Limb (tissue), 2 donors: Measurements from ENCODE around the gene ZBTB21.
"Not testable (repeated sequence)": the region's sequence is repeated elsewhere in the genome, so short reads cannot be mapped to it uniquely, and the experiment has no call there.

Experiments used
- DNase-seq, 2 donors: peaks; one replicate each; pipeline ENCODE4 v3.0.0-alpha.2; 2016; ENCODE audit errors: extremely low spot score in 2 of 2

ZBTB21 gene

GRCh38 chr21:41953831-41954653, 56.1 kb downstream of the ZBTB21 start, which contains the start of gene C2CD2:
C2CD2 (minus strand) TSS chr21:41954018; CDS start chr21:41953648, 370 bp downstream.
- peak; percentile 37 to 70 for DNase-seq

- DNase-seq, result peak in 1 of 2 donors; percentile 53
Measured at GRCh38 chr21:41953249-41953830, 56.8 kb downstream of the ZBTB21 start.

GRCh38 chr21:41952568-41953248, 57.5 kb downstream of the ZBTB21 start:
- DNase-seq, result no peak

DNA sequence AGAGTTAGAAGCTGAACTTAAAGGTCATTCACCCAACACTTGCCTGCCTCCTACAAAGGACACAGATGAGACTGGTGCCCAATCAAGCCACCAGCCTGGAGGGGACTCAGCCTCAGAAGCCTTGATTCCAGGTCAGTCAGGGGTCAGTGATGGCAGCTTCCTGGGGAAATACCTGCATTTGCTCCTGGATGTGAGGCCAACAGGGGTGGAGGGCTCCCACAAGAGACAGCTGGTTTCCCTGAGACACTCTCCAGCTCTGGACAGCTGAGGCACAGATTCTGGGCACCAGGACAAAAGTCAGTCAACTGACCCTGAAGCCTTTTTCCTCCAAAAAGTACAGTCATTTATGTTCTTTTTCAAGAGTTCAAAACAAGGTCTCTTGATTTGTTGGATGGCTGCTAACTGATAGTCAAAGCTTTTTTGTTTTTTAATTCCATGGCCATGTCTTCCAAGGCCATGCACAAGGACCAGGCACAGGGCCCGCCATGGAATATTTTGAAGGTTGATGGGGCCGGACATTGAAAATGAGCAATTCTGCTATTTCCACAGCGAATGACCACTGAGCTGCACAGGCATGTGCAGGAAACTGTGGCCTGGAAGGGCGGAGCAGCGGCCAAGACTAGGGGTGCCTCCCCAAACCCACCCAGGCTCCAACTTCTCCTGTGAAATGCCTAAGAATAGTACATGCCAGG, 58.1 kb downstream of the ZBTB21 start:
- no peak for DNase-seq

GRCh38 chr21:41950941-41951351, 59.2 kb downstream of the ZBTB21 start:
- no peak for DNase-seq

DNA sequence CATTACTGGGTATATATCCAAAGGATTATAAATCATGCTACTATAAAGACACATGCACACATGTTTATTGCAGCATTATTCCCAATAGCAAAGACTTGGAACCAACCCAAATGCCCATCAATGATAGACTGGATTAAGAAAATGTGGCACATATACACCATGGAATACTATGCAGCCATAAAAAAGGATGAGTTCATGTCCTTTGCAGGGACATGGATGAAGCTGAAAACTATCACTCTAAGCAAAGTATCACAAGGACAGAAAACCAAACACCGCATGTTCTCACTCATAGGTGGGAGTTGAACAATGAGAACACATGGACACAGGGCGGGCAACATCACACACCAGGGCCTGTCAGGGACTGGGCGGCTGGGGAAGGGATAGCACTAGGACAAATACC, 60.5 kb downstream of the ZBTB21 start:
- DNase-seq, result not testable (repeated sequence)

- DNase-seq, result no peak
Measured at GRCh38 chr21:41948901-41949300, 61.3 kb downstream of the ZBTB21 start.

GRCh38 chr21:41948078-41948895, 61.9 kb downstream of the ZBTB21 start:
- DNase-seq, result no peak

- no peak for DNase-seq
Measured at GRCh38 chr21:41945982-41946381, 64.2 kb downstream of the ZBTB21 start.

GRCh38 chr21:41943851-41944250, 66.3 kb downstream of the ZBTB21 start:
- DNase-seq, result no peak

GRCh38 chr21:41942457-41942856, 67.7 kb downstream of the ZBTB21 start:
- no peak for DNase-seq

DNA sequence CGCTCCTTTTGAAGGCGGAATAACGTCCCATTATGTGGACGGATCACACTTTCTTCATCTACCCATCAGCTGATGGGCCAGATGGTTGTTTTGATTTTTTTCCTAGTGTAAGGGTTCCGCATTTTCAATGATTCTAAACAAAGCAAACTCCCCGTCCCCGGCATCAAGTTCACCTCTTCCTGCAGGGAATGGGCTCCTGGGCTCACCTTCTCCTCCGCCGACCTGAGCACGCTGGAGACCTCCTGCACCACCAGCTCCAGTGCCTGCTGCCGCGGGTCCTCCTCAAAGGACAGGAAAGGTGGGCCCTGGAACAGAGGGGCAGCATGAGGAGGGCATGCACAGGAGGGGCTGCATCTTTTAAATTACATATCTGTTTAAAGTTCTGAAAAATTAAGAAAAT, 68.2 kb downstream of the ZBTB21 start:
- DNase-seq, result no peak

- no peak for DNase-seq
Measured at GRCh38 chr21:41940431-41940830, 69.7 kb downstream of the ZBTB21 start.

- DNase-seq, result no peak
Measured at GRCh38 chr21:41939391-41939790, 70.8 kb downstream of the ZBTB21 start.
